NCI-H2107 treated with DMSO at 0.1 percent for 48 hours (cell line): ENCODE data around the gene DCN.
"Not testable (repeated sequence)": the region's sequence is repeated elsewhere in the genome, so short reads cannot be mapped to it uniquely, and the experiment has no call there.

Source experiments
- DNase-seq: peaks from one replicate; lab custom pipeline; 2025; ENCODE audit not compliant: unreplicated experiment; lab: John Stamatoyannopoulos, UW

The DCN gene

GRCh38 chr12:91182636-91183455 is at the start of gene DCN:
Gene DCN, minus strand, starts transcription at chr12:91182817. Its CDS starts 4,265 bp downstream, at chr12:91178552.
- DNase-seq = no peak

GRCh38 chr12:91230841-91231240 is 48.2 kb upstream of the DCN start:
- DNase-seq = no peak

- no peak for DNase-seq
These were observed 44.3 kb upstream of the DCN start for GRCh38 chr12:91226951-91227350.

- no peak for DNase-seq
These were observed 42.7 kb upstream of the DCN start for GRCh38 chr12:91225316-91225715.

GRCh38 chr12:91224401-91224800 is 41.8 kb upstream of the DCN start:
- no peak for DNase-seq

GRCh38 chr12:91222746-91223145 is 40.1 kb upstream of the DCN start:
- no peak for DNase-seq

GRCh38 chr12:91219919-91220318 is 37.3 kb upstream of the DCN start:
- DNase-seq = no peak

- DNase-seq = no peak
These were observed 36.9 kb upstream of the DCN start for GRCh38 chr12:91219511-91219910.

GRCh38 chr12:91216871-91217270 is 34.3 kb upstream of the DCN start:
- DNase-seq = no peak

GRCh38 chr12:91215940-91216454 is 33.4 kb upstream of the DCN start:
- DNase-seq = no peak

GRCh38 chr12:91211866-91212265 is 29.2 kb upstream of the DCN start:
- no peak for DNase-seq

GRCh38 chr12:91210618-91211017 is 28.0 kb upstream of the DCN start:
- DNase-seq = no peak

GRCh38 chr12:91210144-91210543 is 27.5 kb upstream of the DCN start:
- no peak for DNase-seq

- not testable (repeated sequence) for DNase-seq
These were observed 24.7 kb upstream of the DCN start for GRCh38 chr12:91207301-91207700.

GRCh38 chr12:91205811-91206210 is 23.2 kb upstream of the DCN start:
- no peak for DNase-seq

GRCh38 chr12:91204421-91204820 is 21.8 kb upstream of the DCN start:
- no peak for DNase-seq

- no peak for DNase-seq
These were observed 21.0 kb upstream of the DCN start for GRCh38 chr12:91203610-91204009.

GRCh38 chr12:91202390-91202789 is 19.8 kb upstream of the DCN start:
- DNase-seq = no peak

GRCh38 chr12:91196436-91196835 is 13.8 kb upstream of the DCN start:
- no peak for DNase-seq

- DNase-seq = no peak
These were observed 11.9 kb upstream of the DCN start for GRCh38 chr12:91194500-91194899.

GRCh38 chr12:91191513-91192111 is 9.0 kb upstream of the DCN start:
- DNase-seq = no peak

GRCh38 chr12:91189516-91189915 is 6.9 kb upstream of the DCN start:
- DNase-seq = no peak
